ENCODE results near the gene AHRR. TPM values are rescaled to one million over a fixed set of nuclear protein-coding genes. Genes with fewer than 3 reads are reported as not detected.

AHRR gene
- total RNA-seq, 2 experiments from 2014 or later, result 2.2 to 3.4 TPM

DNA sequence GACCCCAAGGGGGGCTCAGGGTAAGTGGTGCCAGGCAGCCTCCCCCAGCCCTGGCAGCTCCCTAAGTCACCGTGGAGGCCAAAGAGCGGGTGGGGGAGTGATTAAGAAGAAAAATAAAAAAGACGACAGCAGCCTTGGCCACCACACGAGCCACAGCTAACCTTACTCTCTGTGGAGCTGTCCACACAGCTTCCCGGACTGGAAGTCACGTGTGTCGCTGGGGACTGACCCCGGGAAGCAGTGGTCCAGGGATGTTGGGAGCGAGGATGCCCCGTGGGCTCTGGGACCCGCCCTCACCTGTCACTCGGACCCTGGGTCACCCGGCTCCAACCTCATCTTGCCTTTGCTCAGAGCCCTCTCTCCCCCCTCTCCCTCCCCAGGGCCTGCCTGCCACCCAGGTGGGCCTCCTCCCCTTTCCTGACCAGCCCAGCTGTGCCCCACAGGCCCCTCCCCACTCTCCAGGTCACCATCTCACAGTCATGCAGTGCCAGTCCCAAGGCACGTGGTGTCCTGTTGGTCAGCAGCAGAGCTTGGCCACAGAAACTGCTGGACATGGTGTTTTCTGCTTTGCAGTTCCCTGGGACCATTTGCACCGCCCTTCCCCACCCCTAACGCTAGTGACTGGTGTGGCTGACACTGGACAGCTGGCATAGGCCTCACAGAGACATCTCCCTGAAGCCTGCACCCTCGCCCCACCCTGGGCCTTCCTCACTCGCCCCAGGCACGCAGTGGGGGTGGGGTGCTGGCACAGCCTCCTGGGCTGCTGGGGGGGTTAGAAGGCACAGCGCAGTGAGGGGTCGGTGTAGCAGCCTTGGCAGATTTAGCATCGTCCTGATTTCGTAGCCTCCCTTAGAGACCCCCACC lies 111.6 kb downstream of the AHRR start:
- ChIA-PET POLR2A (interaction anchor here (0.5 kb wide), 1 partner anchor 29 kb away, joined by 3 read pairs; no protein-coding TSS in a partner anchor), CTCF (ENCODE audit: unreplicated experiment) (no interaction called here)
- TF ChIP-seq EZH2phosphoT487 (IDR thresholded peaks at IDR 0.05; ENCODE audit: borderline replicate concordance, low read depth, low read length) (no peak), CTCF (conservative IDR thresholded peaks at IDR 0.05; ENCODE audit: low read length) (no peak)
- no peaks in the 10 kb centered on the region for H3K9me3 ChIP-seq (ENCODE audit: low read length)
- no peaks in the 10 kb centered on the region for H4K20me1 ChIP-seq (ENCODE audit: insufficient read depth, low read length)
- no peaks in the 10 kb centered on the region for H3K36me3 ChIP-seq (ENCODE audit: insufficient read depth, low read length)
- DNase-seq (ENCODE audit: low spot score), result no peak
- no TSS peak for BruUV-seq (replicated peaks)
- no peak overlapping the region for H3K4me3 ChIP-seq (ENCODE audit: low read depth, low read length, poor library complexity, severe bottlenecking)
- H3K4me1 ChIP-seq (ENCODE audit: insufficient read depth, low read length, poor library complexity, severe bottlenecking), result no peaks in the 10 kb centered on the region
- no peaks in the 10 kb centered on the region for H3K9me2 ChIP-seq (ENCODE audit: insufficient read depth, low read length)
- intact Hi-C loops (cut with micrococcal nuclease; ENCODE audit: unreplicated experiment), result no loop called here
- no peaks in the 10 kb centered on the region for H3K79me2 ChIP-seq (ENCODE audit: insufficient read depth, low read depth, low read length)
- H3K4me2 ChIP-seq (ENCODE audit: low read length), result no peak overlapping the region
- no peak overlapping the region for H3K27ac ChIP-seq (ENCODE audit: low read depth, low read length, poor library complexity, severe bottlenecking)
- no peak overlapping the region for H2AFZ ChIP-seq (ENCODE audit: low read length)

- DNase-seq (ENCODE audit: low spot score), result no peak
- no peaks in the 10 kb centered on the region for H3K4me1 ChIP-seq (ENCODE audit: insufficient read depth, low read length, poor library complexity, severe bottlenecking)
- H3K4me2 ChIP-seq (ENCODE audit: low read length), result no peak overlapping the region
- H3K36me3 ChIP-seq (ENCODE audit: insufficient read depth, low read length), result no peaks in the 10 kb centered on the region
- ChIA-PET CTCF (ENCODE audit: unreplicated experiment) (no interaction called here), POLR2A (interaction anchor here (0.5 kb wide), 1 partner anchor 30 kb away, joined by 3 read pairs; no protein-coding TSS in a partner anchor)
- BruUV-seq (replicated peaks), result no TSS peak
- no peak overlapping the region for H2AFZ ChIP-seq (ENCODE audit: low read length)
- H3K79me2 ChIP-seq (ENCODE audit: insufficient read depth, low read depth, low read length), result no peaks in the 10 kb centered on the region
- TF ChIP-seq EZH2phosphoT487 (IDR thresholded peaks at IDR 0.05; ENCODE audit: borderline replicate concordance, low read depth, low read length), result no peak
- no peak for TF ChIP-seq CTCF (conservative IDR thresholded peaks at IDR 0.05; ENCODE audit: low read length)
- H3K4me3 ChIP-seq (ENCODE audit: low read depth, low read length, poor library complexity, severe bottlenecking), result no peak overlapping the region
- no peaks in the 10 kb centered on the region for H3K9me2 ChIP-seq (ENCODE audit: insufficient read depth, low read length)
- H4K20me1 ChIP-seq (ENCODE audit: insufficient read depth, low read length), result no peaks in the 10 kb centered on the region
- no peak overlapping the region for H3K27ac ChIP-seq (ENCODE audit: low read depth, low read length, poor library complexity, severe bottlenecking)
- H3K9me3 ChIP-seq (ENCODE audit: low read length), result no peaks in the 10 kb centered on the region
- intact Hi-C loops (cut with micrococcal nuclease; ENCODE audit: unreplicated experiment), result no loop called here
Measured at GRCh38 chr5:433836-434235, 112.3 kb downstream of the AHRR start.

All from OCI-LY7 (cell line).